CD8-positive, alpha-beta memory T cell (primary cell): ENCODE data around the gene ZDHHC11. TPM values are rescaled to one million over a fixed set of nuclear protein-coding genes. Genes with fewer than 3 reads are reported as not detected.
"Not testable (repeated sequence)": the region's sequence is repeated elsewhere in the genome, so short reads cannot be mapped to it uniquely, and the experiment has no call there.

ENCODE experiments used
- CTCF ChIA-PET: fragments of 350-600 bp; sonication (Branson Sonifier 250); formaldehyde crosslinking; loops from one replicate; lab custom pipeline; 2021; ENCODE audit warnings: antibody characterized with exemption; lab: Charles Lee
- POLR2A ChIA-PET: fragments of 350-600 bp; sonication (Branson Sonifier 250); formaldehyde crosslinking; loops from one replicate; lab custom pipeline; 2021; ENCODE audit warnings: antibody characterized with exemption; lab: Charles Lee
- DNase-seq, 5 donors: peaks; one replicate each; pipeline versions ENCODE4 v3.0.0 to v3.0.0-alpha.2; 2020 to 2022; ENCODE audit warnings: mixed read lengths in 1 of 5
- H3K27ac ChIP-seq: one replicate; pipeline ENCODE4 v1.7.0; 2013; ENCODE audit warnings: low read depth, mild to moderate bottlenecking, low read length, moderate library complexity
- H3K27me3 ChIP-seq: 2 replicates; pipeline ENCODE4 v1.7.0; 2013; ENCODE audit warnings: low read length, mild to moderate bottlenecking; ENCODE audit not compliant: insufficient read depth, poor library complexity, severe bottlenecking
- H3K36me3 ChIP-seq: 2 replicates; pipeline ENCODE4 v1.7.0; 2013; ENCODE audit warnings: mild to moderate bottlenecking, low read length, moderate library complexity; ENCODE audit not compliant: insufficient read depth
- H3K4me1 ChIP-seq: 2 replicates; pipeline ENCODE4 v1.7.0; 2013; ENCODE audit warnings: mild to moderate bottlenecking, low read length, moderate library complexity; ENCODE audit not compliant: insufficient read depth
- H3K4me3 ChIP-seq: 2 replicates; pipeline ENCODE4 v1.7.0; 2013; ENCODE audit warnings: mild to moderate bottlenecking, low read length
- H3K9me3 ChIP-seq: 2 replicates; pipeline ENCODE4 v1.7.0; 2013; ENCODE audit warnings: mild to moderate bottlenecking, low read length
- H3K27ac Mint-ChIP-seq, 8 donors: one replicate each; pipeline ENCODE4 v1.8.0; 2020 to 2021; ENCODE audit warnings: mixed read lengths in 8 of 8, mild to moderate bottlenecking in 6 of 8, inconsistent platforms in 3 of 8, moderate library complexity in 3 of 8
- H3K27me3 Mint-ChIP-seq, 2 donors: one replicate each; pipeline ENCODE4 v1.8.0; 2020 to 2021; ENCODE audit warnings: mixed read lengths in 2 of 2, mild to moderate bottlenecking in 1 of 2, moderate library complexity in 1 of 2
- H3K36me3 Mint-ChIP-seq, 3 donors: one replicate each; pipeline ENCODE4 v1.8.0; 2020 to 2021; ENCODE audit warnings: mixed read lengths in 3 of 3, inconsistent platforms in 1 of 3, mild to moderate bottlenecking in 1 of 3
- H3K4me1 Mint-ChIP-seq, 3 donors: one replicate each; pipeline ENCODE4 v1.8.0; 2020 to 2021; ENCODE audit warnings: mixed read lengths in 3 of 3, inconsistent platforms in 1 of 3, mild to moderate bottlenecking in 1 of 3
- H3K4me3 Mint-ChIP-seq, 7 donors: one replicate each; pipeline ENCODE4 v1.8.0; 2020 to 2021; ENCODE audit warnings: mixed read lengths in 7 of 7, mild to moderate bottlenecking in 6 of 7, moderate library complexity in 4 of 7, inconsistent platforms in 2 of 7
- H3K9me3 Mint-ChIP-seq, 5 donors: one replicate each; pipeline ENCODE4 v1.8.0; 2020 to 2022; ENCODE audit warnings: mixed read lengths in 5 of 5, mild to moderate bottlenecking in 3 of 5, moderate library complexity in 2 of 5, inconsistent platforms in 1 of 5
- polyA plus RNA-seq: library from polyadenylated mRNA; unstranded; fragments of 300-500 nt; fragmentation: Illumina TruSeq; gene quantifications from one replicate; pipeline ENCODE4 v1.2.3, GENCODE V29; 2021
- total RNA-seq, 2 experiments: library from RNA; stranded (reverse); gene quantifications; one replicate each; pipeline ENCODE4 v1.2.3, GENCODE V29; 2021

The ZDHHC11 gene
- total and polyA plus RNA-seq, 3 experiments from 2014 or later: 4.5 to 7.2 TPM; not detected in 1

DNA sequence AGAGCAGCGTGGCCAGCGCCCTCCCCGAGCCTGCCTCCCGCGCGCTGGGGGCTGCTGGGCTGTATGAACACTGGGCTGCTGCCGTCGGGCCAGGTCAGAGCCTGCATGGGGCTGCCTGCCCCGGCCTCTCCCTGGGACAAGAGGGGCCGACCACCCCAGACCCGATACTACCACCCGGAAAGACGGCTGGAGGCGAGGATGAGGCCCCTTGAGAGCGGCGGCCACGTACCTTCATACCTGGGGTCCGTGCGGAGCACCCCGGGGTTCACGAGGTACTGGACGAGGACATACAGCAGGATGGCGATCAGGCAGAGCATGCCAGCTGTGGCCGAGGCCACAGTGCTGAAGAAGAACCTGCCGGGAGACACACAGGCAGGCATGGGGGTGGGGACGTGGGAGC lies 7.4 kb downstream of the ZDHHC11 start:
- H3K27me3 ChIP-seq, H3K27me3 Mint-ChIP-seq, POLR2A ChIA-PET, CTCF ChIA-PET, H3K4me3 Mint-ChIP-seq, H3K36me3 ChIP-seq, H3K9me3 ChIP-seq, H3K4me3 ChIP-seq, H3K9me3 Mint-ChIP-seq, H3K4me1 ChIP-seq, H3K4me1 Mint-ChIP-seq, H3K27ac Mint-ChIP-seq, H3K27ac ChIP-seq, H3K36me3 Mint-ChIP-seq, DNase-seq: not testable (repeated sequence)

GRCh38 chr5:842402-843221 lies 8.2 kb downstream of the ZDHHC11 start:
- H3K4me1 Mint-ChIP-seq, H3K36me3 Mint-ChIP-seq, H3K4me1 ChIP-seq, H3K27ac Mint-ChIP-seq, H3K9me3 Mint-ChIP-seq, H3K27me3 Mint-ChIP-seq, H3K27me3 ChIP-seq, H3K4me3 ChIP-seq, H3K4me3 Mint-ChIP-seq, POLR2A ChIA-PET, H3K36me3 ChIP-seq, CTCF ChIA-PET, H3K27ac ChIP-seq, H3K9me3 ChIP-seq: not testable (repeated sequence)
- DNase-seq: peak in 1 of 5 donors; percentile 46

- H3K4me1 Mint-ChIP-seq, H3K27me3 ChIP-seq, H3K9me3 ChIP-seq, H3K27ac Mint-ChIP-seq, H3K36me3 ChIP-seq, H3K27me3 Mint-ChIP-seq, H3K9me3 Mint-ChIP-seq, H3K4me3 Mint-ChIP-seq, CTCF ChIA-PET, H3K4me1 ChIP-seq, H3K36me3 Mint-ChIP-seq, POLR2A ChIA-PET, H3K27ac ChIP-seq, H3K4me3 ChIP-seq: not testable (repeated sequence)
- DNase-seq: peak in 1 of 5 donors; percentile 29
Measured at GRCh38 chr5:841531-842401, 9.0 kb downstream of the ZDHHC11 start.

- H3K4me3 Mint-ChIP-seq, H3K36me3 ChIP-seq, H3K9me3 ChIP-seq, H3K4me1 ChIP-seq, CTCF ChIA-PET, H3K9me3 Mint-ChIP-seq, H3K27me3 ChIP-seq, H3K27ac ChIP-seq, H3K4me3 ChIP-seq, H3K27me3 Mint-ChIP-seq, H3K27ac Mint-ChIP-seq, POLR2A ChIA-PET, H3K4me1 Mint-ChIP-seq, H3K36me3 Mint-ChIP-seq: not testable (repeated sequence)
- DNase-seq: peak in 1 of 5 donors; percentile 31
Measured at GRCh38 chr5:840974-841435, 9.8 kb downstream of the ZDHHC11 start.

GRCh38 chr5:840118-840973 lies 10.4 kb downstream of the ZDHHC11 start:
- H3K9me3 Mint-ChIP-seq, H3K9me3 ChIP-seq, POLR2A ChIA-PET, H3K36me3 ChIP-seq, H3K4me3 Mint-ChIP-seq, H3K4me3 ChIP-seq, H3K27ac ChIP-seq, H3K4me1 ChIP-seq, H3K27ac Mint-ChIP-seq, H3K27me3 Mint-ChIP-seq, CTCF ChIA-PET, H3K27me3 ChIP-seq, H3K36me3 Mint-ChIP-seq, H3K4me1 Mint-ChIP-seq: not testable (repeated sequence)
- peak in 1 of 5 donors; percentile 43 for DNase-seq

GRCh38 chr5:838431-838851 lies 12.3 kb downstream of the ZDHHC11 start:
- H3K9me3 Mint-ChIP-seq, H3K4me1 ChIP-seq, H3K4me3 ChIP-seq, H3K36me3 ChIP-seq, CTCF ChIA-PET, H3K9me3 ChIP-seq, POLR2A ChIA-PET, H3K36me3 Mint-ChIP-seq, H3K27ac ChIP-seq, H3K4me3 Mint-ChIP-seq, H3K27me3 Mint-ChIP-seq, H3K4me1 Mint-ChIP-seq, H3K27ac Mint-ChIP-seq, H3K27me3 ChIP-seq: not testable (repeated sequence)
- peak in 1 of 5 donors; percentile 33 for DNase-seq

GRCh38 chr5:837621-838121 lies 13.1 kb downstream of the ZDHHC11 start:
- H3K4me3 ChIP-seq, H3K9me3 ChIP-seq, H3K4me3 Mint-ChIP-seq, H3K27ac Mint-ChIP-seq, H3K27me3 Mint-ChIP-seq, H3K27me3 ChIP-seq, H3K36me3 Mint-ChIP-seq, CTCF ChIA-PET, H3K4me1 ChIP-seq, H3K4me1 Mint-ChIP-seq, POLR2A ChIA-PET, H3K9me3 Mint-ChIP-seq, H3K36me3 ChIP-seq, H3K27ac ChIP-seq: not testable (repeated sequence)
- peak in 1 of 5 donors; percentile 21 for DNase-seq
